Measurements from ENCODE around the gene SPESP1.

DNA sequence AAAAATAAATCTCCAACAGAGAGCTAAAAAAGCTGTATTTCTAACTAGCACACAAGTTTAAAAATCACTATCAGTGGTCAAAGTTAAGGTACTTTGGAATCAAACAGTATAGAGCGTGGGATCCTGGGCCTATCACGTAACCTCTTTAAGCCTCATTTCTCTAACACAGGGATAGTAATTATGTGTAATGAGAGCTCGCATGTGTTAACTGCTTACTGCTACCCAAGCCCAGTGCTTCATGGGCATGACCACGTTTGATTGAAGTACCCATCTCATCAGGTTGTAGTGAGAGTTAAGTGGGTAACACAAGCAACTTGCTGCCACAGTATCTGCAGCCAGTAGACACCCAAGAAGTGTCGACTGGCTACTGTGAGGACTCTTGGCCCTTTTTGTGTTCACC lies 56.0 kb downstream of the SPESP1 start:
- TF ChIP-seq EZH2 (IDR thresholded peaks at IDR 0.05; ENCODE audit: low read length): no peak
- TF ChIP-seq, protein P1, sequence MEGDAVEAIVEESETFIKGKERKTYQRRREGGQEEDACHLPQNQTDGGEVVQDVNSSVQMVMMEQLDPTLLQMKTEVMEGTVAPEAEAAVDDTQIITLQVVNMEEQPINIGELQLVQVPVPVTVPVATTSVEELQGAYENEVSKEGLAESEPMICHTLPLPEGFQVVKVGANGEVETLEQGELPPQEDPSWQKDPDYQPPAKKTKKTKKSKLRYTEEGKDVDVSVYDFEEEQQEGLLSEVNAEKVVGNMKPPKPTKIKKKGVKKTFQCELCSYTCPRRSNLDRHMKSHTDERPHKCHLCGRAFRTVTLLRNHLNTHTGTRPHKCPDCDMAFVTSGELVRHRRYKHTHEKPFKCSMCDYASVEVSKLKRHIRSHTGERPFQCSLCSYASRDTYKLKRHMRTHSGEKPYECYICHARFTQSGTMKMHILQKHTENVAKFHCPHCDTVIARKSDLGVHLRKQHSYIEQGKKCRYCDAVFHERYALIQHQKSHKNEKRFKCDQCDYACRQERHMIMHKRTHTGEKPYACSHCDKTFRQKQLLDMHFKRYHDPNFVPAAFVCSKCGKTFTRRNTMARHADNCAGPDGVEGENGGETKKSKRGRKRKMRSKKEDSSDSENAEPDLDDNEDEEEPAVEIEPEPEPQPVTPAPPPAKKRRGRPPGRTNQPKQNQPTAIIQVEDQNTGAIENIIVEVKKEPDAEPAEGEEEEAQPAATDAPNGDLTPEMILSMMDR (optimal IDR thresholded peaks at IDR 0.05 in 1 of 3, IDR thresholded peaks at IDR 0.05 in 1 of 3, conservative IDR thresholded peaks at IDR 0.05 in 1 of 3; ENCODE audit: extremely low read depth in 1 of 3, insufficient read depth in 2 of 3, low read length in 3 of 3): no peak

Measured in keratinocyte (primary cell).